OCI-LY7 (cell line): ENCODE measurements around the gene KCNG3. TPM values are rescaled to one million over a fixed set of nuclear protein-coding genes. Genes with fewer than 3 reads are reported as not detected.

Experiments used
- BruUV-seq: library from RNA; stranded (reverse); fragments of 400-500 nt; replicated peaks from 2 replicates; lab custom pipeline; 2021; lab: Mats Ljungman, UMichigan
- CTCF ChIA-PET: fragments of 300-600 bp; sonication (Branson Sonifier 250); formaldehyde crosslinking; loops from one replicate; lab custom pipeline; 2022; ENCODE audit warnings: antibody characterized with exemption; ENCODE audit not compliant: unreplicated experiment; lab: Charles Lee
- POLR2A ChIA-PET: fragments of 300-600 bp; sonication (Branson Sonifier 250); formaldehyde crosslinking; loops from one replicate; lab custom pipeline; 2022; ENCODE audit warnings: antibody characterized with exemption; lab: Charles Lee
- DNase-seq: peaks from one replicate; pipeline ENCODE4 v3.0.0-alpha.2; 2015; ENCODE audit warnings: low spot score
- H2AFZ ChIP-seq: fragments of 200-600 bp; sonication (generic), shearing (Covaris generic); 2 replicates; pipeline ENCODE4 v1.6.1; 2014; ENCODE audit warnings: mild to moderate bottlenecking, antibody characterized with exemption, low read length, moderate library complexity
- H3K27ac ChIP-seq: fragments of 200-600 bp; sonication (generic); 2 replicates; pipeline ENCODE4 v1.5.1; 2014; ENCODE audit warnings: mixed run types, low read depth, mild to moderate bottlenecking, moderate library complexity, low read length, inconsistent platforms; ENCODE audit not compliant: poor library complexity, severe bottlenecking
- H3K36me3 ChIP-seq: fragments of 200-600 bp; sonication (generic); 2 replicates; pipeline ENCODE4 v1.6.1; 2014; ENCODE audit warnings: mild to moderate bottlenecking, antibody characterized with exemption, low read length, moderate library complexity, mixed read lengths; ENCODE audit not compliant: insufficient read depth
- H3K4me1 ChIP-seq: fragments of 200-600 bp; sonication (generic); 2 replicates; pipeline ENCODE4 v1.5.1; 2014; ENCODE audit warnings: mild to moderate bottlenecking, low read length; ENCODE audit not compliant: insufficient read depth, poor library complexity, severe bottlenecking
- H3K4me2 ChIP-seq: fragments of 200-600 bp; sonication (generic); 2 replicates; pipeline ENCODE4 v1.6.1; 2014; ENCODE audit warnings: mild to moderate bottlenecking, low read length
- H3K4me3 ChIP-seq: fragments of 200-600 bp; sonication (generic); 2 replicates; pipeline ENCODE4 v1.5.1; 2014; ENCODE audit warnings: mild to moderate bottlenecking, low read depth, low read length; ENCODE audit not compliant: poor library complexity, severe bottlenecking
- H3K79me2 ChIP-seq: fragments of 200-600 bp; sonication (generic); 2 replicates; pipeline ENCODE4 v1.6.1; 2016; ENCODE audit warnings: low read depth, mild to moderate bottlenecking, low read length, moderate library complexity, mixed read lengths; ENCODE audit not compliant: insufficient read depth
- H3K9me2 ChIP-seq: fragments of 200-600 bp; sonication (generic); 2 replicates; pipeline ENCODE4 v1.6.1; 2016; ENCODE audit warnings: mild to moderate bottlenecking, low read length, mixed read lengths; ENCODE audit not compliant: insufficient read depth
- H3K9me3 ChIP-seq: fragments of 200-600 bp; sonication (generic); 2 replicates; pipeline ENCODE4 v1.6.1; 2014; ENCODE audit warnings: mild to moderate bottlenecking, mixed run types, low read length, mixed read lengths
- H4K20me1 ChIP-seq: fragments of 200-600 bp; sonication (generic); 2 replicates; pipeline ENCODE4 v1.6.1; 2014; ENCODE audit warnings: mild to moderate bottlenecking, antibody characterized with exemption, low read length, moderate library complexity, mixed read lengths; ENCODE audit not compliant: insufficient read depth
- EZH2phosphoT487 ChIP-seq: fragments of 200-600 bp; sonication (generic); IDR thresholded peaks from 2 replicates; pipeline ENCODE4 v1.6.1; 2018; ENCODE audit warnings: low read depth, borderline replicate concordance, mild to moderate bottlenecking, mixed run types, antibody characterized with exemption, low read length, moderate library complexity, mixed read lengths
- intact Hi-C: fragments of 100-400 bp; cut with micrococcal nuclease; formaldehyde crosslinking; loops from one replicate; pipeline ENCODE4 v1.10.0; 2022; ENCODE audit not compliant: unreplicated experiment
- total RNA-seq, 2 experiments: library from RNA; depleted of rRNA in 1 of 2; stranded (reverse); fragments of >200 nt in 1 of 2; shearing (Covaris generic) in 1 of 2; gene quantifications; 2 replicates each; pipeline ENCODE4 v1.2.3, GENCODE V29; 2014 to 2022
- TF ChIP-seq, protein P1 (sequence below): fragments of 200-600 bp; sonication (generic); conservative IDR thresholded peaks from 2 replicates; pipeline ENCODE4 v1.5.1; 2014; ENCODE audit warnings: mild to moderate bottlenecking, antibody characterized with exemption, low read length, moderate library complexity, mixed read lengths

The KCNG3 gene
- total RNA-seq, 2 experiments from 2014 or later: 0.08 to 0.19 TPM

DNA sequence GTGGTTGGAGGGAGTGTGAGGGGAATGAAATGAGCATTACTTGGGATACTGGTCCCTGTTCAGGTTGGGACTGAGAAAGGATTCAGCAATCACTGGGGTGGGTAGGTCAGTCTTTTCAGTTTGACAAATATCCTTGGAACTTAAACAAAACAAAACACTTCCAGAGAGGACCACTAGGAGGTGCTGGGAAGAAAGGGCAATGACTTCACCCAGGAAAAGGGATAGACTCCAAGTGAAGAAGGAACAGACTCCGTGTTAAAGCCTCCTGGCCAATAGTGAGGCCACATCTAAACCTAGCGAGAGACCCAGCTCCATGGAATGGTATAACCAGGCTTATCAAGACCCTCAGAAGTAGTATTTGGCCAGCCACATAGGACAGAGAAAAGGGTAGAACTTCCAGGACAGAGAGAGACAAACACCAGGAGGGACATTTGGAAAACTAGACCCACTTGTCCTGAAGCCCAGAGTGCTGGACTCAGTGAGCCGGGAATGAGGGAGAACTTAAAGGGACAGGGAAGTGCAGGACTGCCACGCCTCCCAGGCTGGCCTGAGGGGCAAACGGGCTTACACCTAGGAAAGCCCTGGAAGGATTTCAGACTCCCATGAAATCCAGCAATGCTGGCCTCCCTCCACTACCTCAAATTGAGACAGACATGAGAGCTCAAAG lies 19.6 kb upstream of the KCNG3 start:
- Histone ChIP-seq H3K36me3 (no peaks in the 10 kb centered on the region), H3K9me3 (no peaks in the 10 kb centered on the region), H3K4me2 (no peak overlapping the region), H3K79me2 (no peaks in the 10 kb centered on the region), H3K4me1 (peaks cover 14% of the 10 kb centered on the region), H3K27ac (no peak overlapping the region), H3K4me3 (no peak overlapping the region), H4K20me1 (no peaks in the 10 kb centered on the region), H3K9me2 (no peaks in the 10 kb centered on the region), H2AFZ (peak overlapping the region; percentile 51)
- no TSS peak for BruUV-seq
- POLR2A ChIA-PET: interaction anchor here (0.5 to 1.7 kb wide), 3 partner anchors 16 to 47 kb away, joined by 3 to 6 read pairs (median 5); no protein-coding TSS in a partner anchor
- TF ChIP-seq, protein P1, sequence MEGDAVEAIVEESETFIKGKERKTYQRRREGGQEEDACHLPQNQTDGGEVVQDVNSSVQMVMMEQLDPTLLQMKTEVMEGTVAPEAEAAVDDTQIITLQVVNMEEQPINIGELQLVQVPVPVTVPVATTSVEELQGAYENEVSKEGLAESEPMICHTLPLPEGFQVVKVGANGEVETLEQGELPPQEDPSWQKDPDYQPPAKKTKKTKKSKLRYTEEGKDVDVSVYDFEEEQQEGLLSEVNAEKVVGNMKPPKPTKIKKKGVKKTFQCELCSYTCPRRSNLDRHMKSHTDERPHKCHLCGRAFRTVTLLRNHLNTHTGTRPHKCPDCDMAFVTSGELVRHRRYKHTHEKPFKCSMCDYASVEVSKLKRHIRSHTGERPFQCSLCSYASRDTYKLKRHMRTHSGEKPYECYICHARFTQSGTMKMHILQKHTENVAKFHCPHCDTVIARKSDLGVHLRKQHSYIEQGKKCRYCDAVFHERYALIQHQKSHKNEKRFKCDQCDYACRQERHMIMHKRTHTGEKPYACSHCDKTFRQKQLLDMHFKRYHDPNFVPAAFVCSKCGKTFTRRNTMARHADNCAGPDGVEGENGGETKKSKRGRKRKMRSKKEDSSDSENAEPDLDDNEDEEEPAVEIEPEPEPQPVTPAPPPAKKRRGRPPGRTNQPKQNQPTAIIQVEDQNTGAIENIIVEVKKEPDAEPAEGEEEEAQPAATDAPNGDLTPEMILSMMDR: peak; percentile 84
- no peak for TF ChIP-seq EZH2phosphoT487
- intact Hi-C loops: loop anchor here (5.0 kb wide), 2 partner anchors 54 to 149 kb away; partner anchors contain the start of gene MTA3
- CTCF ChIA-PET: no interaction called here
- peak; percentile 50 for DNase-seq

DNA sequence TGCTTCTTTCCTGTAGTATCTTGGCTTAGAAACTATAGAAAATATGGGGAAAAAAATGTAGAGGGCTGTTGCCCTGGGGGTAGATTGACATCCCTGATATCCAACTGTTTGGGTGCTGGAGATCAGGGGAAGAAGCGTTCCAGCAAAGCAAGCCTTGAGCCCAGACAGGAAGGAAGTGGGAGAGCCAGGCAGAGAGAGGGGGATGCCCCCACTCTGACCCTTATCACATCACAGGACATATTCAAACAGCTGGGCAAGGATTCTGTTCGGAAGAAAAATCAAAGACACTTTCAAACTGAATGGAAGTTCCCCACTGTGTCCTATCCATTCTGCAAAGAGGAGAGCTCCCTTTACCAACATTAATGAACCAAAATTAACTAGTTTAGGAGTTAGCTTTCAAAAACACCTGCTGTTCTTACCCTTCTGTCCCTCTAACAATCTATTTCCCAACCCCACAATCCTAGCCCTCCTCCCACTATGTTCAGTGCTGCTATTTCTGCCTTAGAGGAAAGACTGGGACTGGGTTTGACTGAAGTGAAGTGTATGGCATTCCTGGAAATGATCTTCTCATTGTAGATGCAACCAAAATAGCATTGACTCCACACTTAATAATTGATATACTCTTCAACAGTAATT lies 16.9 kb upstream of the KCNG3 start:
- peaks cover 9% of the 10 kb centered on the region for H3K4me1 ChIP-seq
- TF ChIP-seq, protein P1: no peak
- TF ChIP-seq EZH2phosphoT487: no peak
- intact Hi-C loops: loop anchor here (5.0 kb wide), 2 partner anchors 57 to 152 kb away; partner anchors contain the start of gene MTA3
- peak overlapping the region; percentile 1; the same call in 1 of the 2 replicates for H3K4me2 ChIP-seq
- H3K27ac ChIP-seq: no peak overlapping the region
- no peaks in the 10 kb centered on the region for H3K9me3 ChIP-seq
- no peak for DNase-seq
- no peak overlapping the region for H3K4me3 ChIP-seq
- H4K20me1 ChIP-seq: no peaks in the 10 kb centered on the region
- no TSS peak for BruUV-seq
- H3K9me2 ChIP-seq: no peaks in the 10 kb centered on the region
- CTCF ChIA-PET: no interaction called here
- no peaks in the 10 kb centered on the region for H3K36me3 ChIP-seq
- peak overlapping the region; percentile 32; the same call in 1 of the 2 replicates for H2AFZ ChIP-seq
- POLR2A ChIA-PET: interaction anchor here (0.5 to 1.4 kb wide), 7 partner anchors 15 to 139 kb away, joined by 3 to 5 read pairs (median 3); no protein-coding TSS in a partner anchor
- no peaks in the 10 kb centered on the region for H3K79me2 ChIP-seq
